IMR-90 (cell line): ENCODE measurements around the gene MARCHF7. TPM values are rescaled to one million over a fixed set of nuclear protein-coding genes. Genes with fewer than 3 reads are reported as not detected.
A peak's percentile ranks its signal among the peaks of the same experiment; 100 is the strongest.

ENCODE experiments used
- ATAC-seq: fragments of 200-7000 bp; cut with Tn5 transposase; 2 replicates; pipeline ENCODE4 v1.9.1; 2020; ENCODE audit warnings: low read depth, mild to moderate bottlenecking, moderate library complexity
- BruUV-seq: library from RNA; stranded (reverse); fragments of 400-500 nt; replicated peaks from 2 replicates; lab custom pipeline; 2021; lab: Mats Ljungman, UMichigan
- CTCF ChIA-PET: fragments of 300-600 bp; formaldehyde crosslinking; extraction: SDS; loops from one replicate; lab custom pipeline; 2021; ENCODE audit warnings: antibody characterized with exemption; lab: Yijun Ruan, JAX
- POLR2A ChIA-PET: fragments of 300-600 bp; sonication (Branson Sonifier 250); formaldehyde crosslinking; loops from one replicate; lab custom pipeline; 2022; ENCODE audit warnings: antibody characterized with exemption; ENCODE audit not compliant: unreplicated experiment; lab: Charles Lee
- DNase-seq: peaks from one replicate; pipeline ENCODE4 v3.0.0; 2013
- H2AFZ ChIP-seq: replicated peaks from 2 replicates; pipeline ENCODE3; 2013; ENCODE audit warnings: low read length, mild to moderate bottlenecking; ENCODE audit not compliant: poor library complexity
- H2AK5ac ChIP-seq: 2 replicates; pipeline ENCODE4 v1.6.1; 2013; ENCODE audit warnings: low read depth, low read length, inconsistent platforms
- H2AK9ac ChIP-seq: replicated peaks from 2 replicates; pipeline ENCODE3; 2013; ENCODE audit warnings: mild to moderate bottlenecking, low read depth, low read length, moderate library complexity; ENCODE audit not compliant: poor library complexity
- H2BK120ac ChIP-seq: 2 replicates; pipeline ENCODE4 v1.6.1; 2013; ENCODE audit warnings: low read depth, low read length, inconsistent platforms
- H2BK15ac ChIP-seq: 3 replicates; pipeline ENCODE4 v1.6.1; 2013; ENCODE audit warnings: low read depth, low read length, inconsistent platforms
- H2BK20ac ChIP-seq: 2 replicates; pipeline ENCODE4 v1.6.1; 2013; ENCODE audit warnings: low read depth, mild to moderate bottlenecking, inconsistent platforms, low read length, moderate library complexity
- H2BK5ac ChIP-seq: 2 replicates; pipeline ENCODE4 v1.6.1; 2013; ENCODE audit warnings: mild to moderate bottlenecking, low read depth, low read length, inconsistent platforms; ENCODE audit not compliant: poor library complexity, severe bottlenecking
- H3K14ac ChIP-seq: replicated peaks from 2 replicates; pipeline ENCODE4 v1.6.1; 2013; ENCODE audit warnings: low read depth, low read length, inconsistent platforms
- H3K18ac ChIP-seq: 2 replicates; pipeline ENCODE4 v1.6.1; 2013; ENCODE audit warnings: low read depth, low read length, control low read depth
- H3K23ac ChIP-seq: 2 replicates; pipeline ENCODE4 v1.6.1; 2013; ENCODE audit warnings: low read depth, low read length, inconsistent platforms
- H3K27ac ChIP-seq: 2 replicates; pipeline ENCODE4 v1.5.1; 2013; ENCODE audit warnings: mild to moderate bottlenecking, control low read depth, low read length; ENCODE audit not compliant: insufficient read depth
- H3K27me3 ChIP-seq: 2 replicates; pipeline ENCODE4 v1.6.1; 2013; ENCODE audit warnings: low read length; ENCODE audit not compliant: control insufficient read depth, insufficient read depth
- H3K36me3 ChIP-seq: 2 replicates; pipeline ENCODE4 v1.6.1; 2013; ENCODE audit warnings: low read length, mixed read lengths; ENCODE audit not compliant: control insufficient read depth, insufficient read depth
- H3K4ac ChIP-seq: 2 replicates; pipeline ENCODE4 v1.6.1; 2013; ENCODE audit warnings: low read depth, low read length, inconsistent platforms
- H3K4me1 ChIP-seq: 2 replicates; pipeline ENCODE4 v1.6.1; 2013; ENCODE audit warnings: low read length, mixed read lengths; ENCODE audit not compliant: control insufficient read depth, insufficient read depth
- H3K4me2 ChIP-seq: 2 replicates; pipeline ENCODE4 v1.6.1; 2013; ENCODE audit warnings: low read depth, mild to moderate bottlenecking, control low read depth, low read length, moderate library complexity
- H3K4me3 ChIP-seq: 2 replicates; pipeline ENCODE4 v1.5.1; 2013; ENCODE audit warnings: low read depth, mild to moderate bottlenecking, control low read depth, low read length, moderate library complexity; ENCODE audit not compliant: insufficient read depth
- H3K56ac ChIP-seq: 2 replicates; pipeline ENCODE4 v1.6.1; 2013; ENCODE audit warnings: low read length, inconsistent platforms; ENCODE audit not compliant: insufficient read depth; ENCODE audit errors: extremely low read depth
- H3K79me1 ChIP-seq, 2 experiments: 2 replicates each; pipeline ENCODE4 v1.6.1; 2013; ENCODE audit warnings: low read length in 2 of 2, inconsistent platforms in 1 of 2, low read depth in 1 of 2
- H3K9ac ChIP-seq: 2 replicates; pipeline ENCODE4 v1.6.1; 2013; ENCODE audit warnings: low read depth, low read length, control low read depth
- H3K9me1 ChIP-seq: 2 replicates; pipeline ENCODE4 v1.6.1; 2013; ENCODE audit warnings: low read length, inconsistent platforms; ENCODE audit not compliant: insufficient read depth
- H3K9me3 ChIP-seq: 2 replicates; pipeline ENCODE4 v1.6.1; 2013; ENCODE audit warnings: low read length; ENCODE audit not compliant: control insufficient read depth, insufficient read depth
- H4K20me1 ChIP-seq: 2 replicates; pipeline ENCODE4 v1.6.1; 2013; ENCODE audit warnings: low read length, inconsistent platforms; ENCODE audit not compliant: insufficient read depth
- H4K5ac ChIP-seq: 2 replicates; pipeline ENCODE4 v1.6.1; 2013; ENCODE audit warnings: mild to moderate bottlenecking, low read depth, low read length, control low read depth
- H4K8ac ChIP-seq, 2 experiments: 2 replicates each; pipeline ENCODE4 v1.6.1; 2013; ENCODE audit warnings: low read depth in 2 of 2, low read length in 2 of 2, control low read depth in 1 of 2, inconsistent platforms in 1 of 2
- H4K91ac ChIP-seq: 2 replicates; pipeline ENCODE4 v1.6.1; 2013; ENCODE audit warnings: low read depth, low read length, inconsistent platforms; ENCODE audit not compliant: insufficient read depth
- BHLHE40 ChIP-seq: fragments of 150-350 bp; IDR thresholded peaks from 2 replicates; pipeline ENCODE4 v1.6.1; 2016; ENCODE audit warnings: mild to moderate bottlenecking, low read depth, low read length
- CEBPB ChIP-seq: IDR thresholded peaks from 2 replicates; pipeline ENCODE4 v1.6.1; 2012; ENCODE audit warnings: low read depth, low read length, improper control_type of control experiment
- CTCF ChIP-seq: conservative IDR thresholded peaks from 2 replicates; pipeline ENCODE4 v1.5.1; 2012; ENCODE audit warnings: mild to moderate bottlenecking, low read depth, low read length, improper control_type of control experiment
- MXI1 ChIP-seq: IDR thresholded peaks from 2 replicates; pipeline ENCODE4 v1.6.1; 2012; ENCODE audit warnings: low read depth, mild to moderate bottlenecking, low read length, moderate library complexity, borderline replicate concordance
- NFE2L2 ChIP-seq: fragments of 150-350 bp; IDR thresholded peaks from 2 replicates; pipeline ENCODE4 v1.6.1; 2016; ENCODE audit warnings: low read depth, mild to moderate bottlenecking, low read length
- RAD21 ChIP-seq: IDR thresholded peaks from 2 replicates; pipeline ENCODE4 v1.6.1; 2012; ENCODE audit warnings: low read length, improper control_type of control experiment
- RFX5 ChIP-seq: IDR thresholded peaks from 2 replicates; pipeline ENCODE4 v1.8.0; 2012; ENCODE audit warnings: low read depth, mild to moderate bottlenecking, low read length, moderate library complexity
- SMC3 ChIP-seq: fragments of 150-350 bp; IDR thresholded peaks from 2 replicates; pipeline ENCODE4 v1.6.1; 2016; ENCODE audit warnings: low read depth, mild to moderate bottlenecking, antibody characterized with exemption, low read length, moderate library complexity
- WGBS, 2 experiments: methylation state at CpG; one replicate each; pipeline versions ENCODE4 v1.1.5 to v1.1.7; 2013; ENCODE audit warnings: missing lambda C conversion rate in 2 of 2; ENCODE audit not compliant: insufficient read length in 1 of 2; ENCODE audit errors: extremely low coverage in 2 of 2; 5-methylcytosine and 5-hydroxymethylcytosine counted together
- dilution Hi-C: fragments of 300-500 bp; cut with HindIII; formaldehyde crosslinking; loops from one replicate; pipeline ENCODE4 v1.14.3; 2018; ENCODE audit warnings: low sequenced_read_pairs; ENCODE audit not compliant: unreplicated experiment
- in situ Hi-C: fragments of 300-500 bp; cut with MboI; formaldehyde crosslinking; loops from 3 replicates; pipeline ENCODE4 v1.14.3; 2019; ENCODE audit warnings: low sequenced_read_pairs, inconsistent platforms, mixed read lengths
- intact Hi-C: fragments of 100-400 bp; cut with micrococcal nuclease; formaldehyde crosslinking; loops from 2 replicates; pipeline ENCODE4 v1.10.0; 2022
- polyA plus RNA-seq, 3 experiments: library from polyadenylated mRNA; depleted of rRNA; stranded (reverse); fragments of >200 nt; gene quantifications; 2 replicates each; pipeline ENCODE4 v1.2.3, GENCODE V29; 2012; ENCODE audit warnings: low replicate concordance in 1 of 3
- total RNA-seq: library from RNA; depleted of rRNA; stranded (reverse); fragments of >200 nt; gene quantifications from 2 replicates; pipeline ENCODE4 v1.2.3, GENCODE V29; 2012

MARCHF7 gene
- total and polyA plus RNA-seq, 2 of the 4 experiments (the other 2 are of a cell fraction) = 59.1 to 193 TPM

GRCh38 chr2:159737292-159737916 is 25.1 kb downstream of the MARCHF7 start:
- POLR2A ChIA-PET = no interaction called here

More at GRCh38 chr2:159737292-159737916, 25.1 kb downstream of the MARCHF7 start:
- ATAC-seq = no peak; the same call in 1 of the 2 replicates
- Histone ChIP-seq H3K9me3 (no peaks in the 10 kb centered on the region), H3K27me3 (no peaks in the 10 kb centered on the region), H3K36me3 (peaks cover 39% of the 10 kb centered on the region), H3K23ac (no peak overlapping the region), H2AFZ (no peak overlapping the region), H3K14ac (no peak overlapping the region), H2BK5ac (no peak overlapping the region), H4K5ac (no peak overlapping the region), H2BK20ac (no peak overlapping the region), H2BK15ac (no peak overlapping the region), H3K4ac (no peak overlapping the region), H3K9ac (no peak overlapping the region), H2BK120ac (no peak overlapping the region), H3K56ac (no peak overlapping the region), H3K9me1 (peaks cover 30% of the 10 kb centered on the region), H3K27ac (no peak overlapping the region), H4K8ac (no peak overlapping the region), H4K91ac (no peak overlapping the region), H3K4me3 (no peak overlapping the region), H4K20me1 (peaks cover 76% of the 10 kb centered on the region), H3K4me2 (no peak overlapping the region), H3K4me1 (no peaks in the 10 kb centered on the region; the same call in 1 of the 2 replicates), H3K79me1 (peaks cover 30 to 57% of the 10 kb centered on the region in 2 experiments), H2AK9ac (no peak overlapping the region), H3K18ac (no peak overlapping the region), H2AK5ac (no peak overlapping the region)
- DNase-seq = no peak
- dilution Hi-C loops = no loop called here
- intact Hi-C loops = no loop called here
- CTCF ChIA-PET = no interaction called here
- no TSS peak for BruUV-seq
- no CpG with 5 or more reads among the region's 1 CpG for WGBS, 2 experiments
- in situ Hi-C loops = no loop called here
- TF ChIP-seq CEBPB (peak; percentile 45; the same call in 1 of the 2 replicates), RAD21 (no peak), SMC3 (no peak), BHLHE40 (no peak), CTCF (no peak), NFE2L2 (no peak), RFX5 (no peak), MXI1 (no peak)
